ENCODE results near the gene RBAK.
"Not testable (repeated sequence)": the region's sequence is repeated elsewhere in the genome, so short reads cannot be mapped to it uniquely, and the experiment has no call there.

Gene RBAK

DNA sequence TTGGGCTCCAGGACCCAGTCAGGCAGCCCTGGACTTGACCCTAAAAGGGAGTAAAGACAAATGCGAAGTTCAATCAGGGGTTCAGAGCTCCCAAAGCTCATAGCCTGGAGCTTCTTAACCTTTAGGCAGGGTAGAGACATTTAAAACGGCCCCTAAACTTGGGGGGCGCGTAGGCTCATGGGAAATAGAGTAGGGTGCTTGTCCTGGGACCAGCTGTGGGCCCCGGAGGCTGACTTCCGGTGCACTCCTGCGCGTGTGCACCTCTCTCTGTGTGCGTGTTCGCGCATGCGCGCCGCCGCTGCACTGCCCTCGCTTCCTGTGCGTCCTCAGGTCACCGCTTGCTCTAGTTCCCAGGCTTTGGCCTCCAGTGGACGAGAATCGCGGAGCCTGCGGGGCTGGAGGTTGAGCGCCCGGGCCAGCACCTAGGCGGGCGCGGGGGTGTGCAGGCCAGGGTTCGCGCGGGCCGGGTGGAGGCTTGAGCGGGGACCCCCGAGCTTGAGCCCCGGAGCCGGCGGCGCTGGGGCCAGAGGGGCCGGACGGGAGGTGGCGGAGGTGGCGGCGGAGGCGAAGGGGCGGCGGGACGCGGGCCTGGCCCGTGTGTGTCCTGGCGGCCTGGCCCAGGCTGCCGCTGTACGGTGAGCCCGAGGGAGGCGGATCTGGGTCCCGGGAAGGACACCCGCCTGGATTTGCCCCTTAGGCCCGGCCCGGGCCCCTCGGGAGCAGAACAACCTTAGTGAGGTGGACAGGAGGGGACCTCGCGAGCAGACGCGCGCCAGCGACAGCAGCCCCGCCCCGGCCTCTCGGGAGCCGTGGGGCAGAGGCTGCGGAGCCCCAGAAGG lies at the start of gene RBAK:
Gene RBAK (plus strand): TSS at position 303 of the 839 bp plus-strand sequence. CDS start 2,217 bp downstream, outside the sequence.
- peak within 1 kb of the TSS; percentile 67 for H3K4me3 ChIP-seq (ENCODE audit: low read depth, low read length)

GRCh38 chr7:4996696-4997222 lies 48.9 kb upstream of the RBAK start:
- no peak overlapping the region for H3K4me3 ChIP-seq (ENCODE audit: low read depth, low read length)

- H3K4me3 ChIP-seq (ENCODE audit: low read depth, low read length), result no peak overlapping the region
These were observed 47.4 kb upstream of the RBAK start for GRCh38 chr7:4998244-4998643.

GRCh38 chr7:4998910-4999309 lies 46.8 kb upstream of the RBAK start:
- H3K4me3 ChIP-seq (ENCODE audit: low read depth, low read length), result no peak overlapping the region

- H3K4me3 ChIP-seq (ENCODE audit: low read depth, low read length), result no peak overlapping the region
These were observed 46.2 kb upstream of the RBAK start for GRCh38 chr7:4999369-4999950.

- H3K4me3 ChIP-seq (ENCODE audit: low read depth, low read length), result no peak overlapping the region
These were observed 44.7 kb upstream of the RBAK start for GRCh38 chr7:5001003-5001402.

DNA sequence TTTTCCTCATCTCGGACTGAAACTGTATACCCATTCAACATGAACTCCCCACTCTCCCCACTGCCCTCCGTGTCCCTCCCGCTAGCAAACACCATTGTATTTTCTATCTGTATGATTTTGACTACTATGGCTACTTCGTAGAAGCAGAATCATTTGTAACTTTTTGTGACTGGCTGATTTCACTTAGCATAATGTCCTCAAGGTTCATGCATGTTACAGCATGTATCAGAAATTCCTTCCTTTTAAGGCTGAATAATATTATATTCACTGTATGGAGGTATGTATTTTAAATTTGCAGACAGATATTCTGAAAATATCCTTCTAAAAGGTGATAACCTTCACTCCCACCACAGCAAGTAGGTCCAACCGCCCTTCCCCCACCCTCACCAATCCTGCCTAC lies 43.7 kb upstream of the RBAK start:
- no peak overlapping the region for H3K4me3 ChIP-seq (ENCODE audit: low read depth, low read length)

DNA sequence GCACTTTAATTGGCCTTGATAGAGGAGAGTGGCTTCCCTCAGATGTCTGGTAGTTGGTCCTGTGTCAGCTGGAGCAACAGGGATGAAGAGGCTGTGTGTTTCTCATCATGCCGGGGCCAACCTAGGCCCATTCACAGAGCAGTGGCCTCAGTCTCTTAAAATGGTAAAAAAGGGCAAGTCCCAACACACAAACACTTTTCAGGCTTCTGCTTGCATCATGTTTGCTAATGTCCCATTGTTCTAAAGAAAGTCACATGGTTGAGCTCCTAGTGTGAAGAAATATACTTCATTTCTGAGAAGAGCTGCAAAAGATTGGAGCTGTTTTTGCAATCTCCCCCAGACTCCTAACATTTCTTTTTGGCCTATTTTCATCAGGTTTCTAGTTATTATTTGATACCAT lies 40.6 kb upstream of the RBAK start:
- H3K4me3 ChIP-seq (ENCODE audit: low read depth, low read length), result no peak overlapping the region

- H3K4me3 ChIP-seq (ENCODE audit: low read depth, low read length), result no peak overlapping the region
These were observed 32.7 kb upstream of the RBAK start for GRCh38 chr7:5012985-5013384.

DNA sequence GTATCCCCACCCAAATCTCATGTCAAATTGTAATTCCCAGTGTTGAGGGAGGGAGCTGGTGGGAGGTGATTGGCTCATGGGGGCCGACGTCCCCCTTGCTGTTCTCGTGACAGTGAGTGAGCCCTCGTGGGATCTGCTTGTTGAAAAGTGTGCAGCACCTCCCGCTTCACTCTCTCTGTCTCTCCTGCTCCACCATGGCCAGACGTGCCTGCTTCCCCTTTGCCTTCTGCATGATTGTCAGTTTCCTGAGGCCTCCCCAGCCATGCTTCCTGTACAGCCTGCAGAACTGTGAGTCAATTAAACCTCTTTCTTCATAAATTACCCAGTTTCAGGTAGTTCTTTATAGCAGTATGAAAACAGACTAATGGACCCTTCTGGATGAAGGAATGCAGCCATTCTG lies 29.7 kb upstream of the RBAK start:
- not testable (repeated sequence) for H3K4me3 ChIP-seq (ENCODE audit: low read depth, low read length)

- not testable (repeated sequence) for H3K4me3 ChIP-seq (ENCODE audit: low read depth, low read length)
These were observed 28.0 kb upstream of the RBAK start for GRCh38 chr7:5017626-5018025.

GRCh38 chr7:5020098-5020497 lies 25.6 kb upstream of the RBAK start:
- no peak overlapping the region for H3K4me3 ChIP-seq (ENCODE audit: low read depth, low read length)

DNA sequence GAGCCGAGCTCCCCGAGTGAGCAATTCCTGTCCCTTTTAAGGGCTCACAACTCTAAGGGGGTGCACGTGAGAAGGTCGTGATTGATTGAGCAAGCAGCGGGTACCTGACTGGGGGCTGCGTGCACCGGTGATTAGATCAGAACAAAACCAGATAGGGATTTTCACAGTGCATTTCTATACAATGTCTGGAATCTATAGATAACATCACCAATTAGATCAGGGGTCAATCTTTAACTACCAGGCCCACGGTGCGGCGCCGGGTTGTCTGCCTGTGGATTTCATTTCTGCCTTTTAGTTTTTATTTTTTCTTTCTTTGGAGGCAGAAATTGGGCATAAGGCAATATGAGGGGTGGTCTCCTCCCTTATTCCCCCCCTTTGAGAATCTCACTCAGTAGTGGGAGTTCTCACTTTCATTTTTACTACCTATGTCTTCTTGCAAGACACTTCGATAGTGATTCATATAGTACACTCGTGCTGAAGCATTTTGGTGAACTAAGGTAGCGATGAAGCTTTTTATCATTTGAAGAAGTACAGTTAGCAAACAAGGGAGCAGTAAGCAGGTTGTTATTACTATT lies 24.6 kb upstream of the RBAK start:
- H3K4me3 ChIP-seq (ENCODE audit: low read depth, low read length), result not testable (repeated sequence)

- H3K4me3 ChIP-seq (ENCODE audit: low read depth, low read length), result not testable (repeated sequence)
These were observed 22.0 kb upstream of the RBAK start for GRCh38 chr7:5023626-5024025.

DNA sequence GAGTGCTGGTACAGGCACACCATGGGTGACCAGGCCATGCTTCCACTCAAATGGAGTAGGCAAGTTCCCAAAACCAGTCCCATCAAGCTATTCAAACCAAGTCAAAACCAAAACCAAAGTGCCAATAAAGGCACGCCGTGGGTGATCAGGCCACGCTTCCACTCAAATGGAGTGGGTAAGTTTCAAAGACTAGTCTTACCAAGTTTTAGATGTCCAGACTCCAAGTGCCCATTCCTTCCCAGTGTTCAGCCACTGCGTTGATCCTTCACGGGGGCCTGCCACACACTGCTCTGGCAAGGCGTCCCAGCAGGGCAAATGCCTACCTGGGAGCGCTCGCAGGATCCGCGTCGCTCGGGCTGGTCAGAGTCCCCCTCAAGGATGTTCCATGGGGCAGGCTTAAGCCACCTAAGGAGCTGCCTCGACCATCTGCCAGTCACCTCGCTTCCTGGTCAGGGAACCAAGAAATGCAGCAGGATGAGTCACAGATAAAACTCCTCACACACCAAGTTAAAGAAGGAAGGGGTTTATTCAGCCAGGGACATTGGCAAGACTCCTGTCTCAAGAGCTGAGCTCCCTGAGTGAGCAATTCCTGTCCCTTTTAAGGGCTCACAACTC lies 17.8 kb upstream of the RBAK start:
- not testable (repeated sequence) for H3K4me3 ChIP-seq (ENCODE audit: low read depth, low read length)

DNA sequence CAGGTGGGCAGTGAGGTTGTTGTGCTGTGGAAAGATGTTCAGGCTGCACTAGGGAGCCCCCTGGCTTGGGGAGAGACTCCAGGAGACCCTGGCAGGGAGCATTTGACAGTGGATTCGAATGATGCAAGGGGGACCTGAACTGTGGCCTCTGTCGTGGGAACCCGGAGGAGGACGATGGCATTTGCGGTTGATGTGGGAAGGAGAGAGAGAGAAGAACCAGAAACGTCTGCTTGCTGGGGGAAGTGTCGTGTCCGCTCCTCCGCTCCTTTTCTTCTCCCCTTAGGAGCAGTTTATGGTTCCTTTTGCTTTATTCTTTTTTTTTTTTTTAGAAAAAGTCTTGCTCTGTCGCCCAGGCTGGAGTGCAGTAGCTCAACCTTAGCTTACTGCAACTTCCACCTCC lies 12.5 kb upstream of the RBAK start:
- not testable (repeated sequence) for H3K4me3 ChIP-seq (ENCODE audit: low read depth, low read length)

GRCh38 chr7:5035276-5035675 lies 10.4 kb upstream of the RBAK start:
- no peak overlapping the region for H3K4me3 ChIP-seq (ENCODE audit: low read depth, low read length)

DNA sequence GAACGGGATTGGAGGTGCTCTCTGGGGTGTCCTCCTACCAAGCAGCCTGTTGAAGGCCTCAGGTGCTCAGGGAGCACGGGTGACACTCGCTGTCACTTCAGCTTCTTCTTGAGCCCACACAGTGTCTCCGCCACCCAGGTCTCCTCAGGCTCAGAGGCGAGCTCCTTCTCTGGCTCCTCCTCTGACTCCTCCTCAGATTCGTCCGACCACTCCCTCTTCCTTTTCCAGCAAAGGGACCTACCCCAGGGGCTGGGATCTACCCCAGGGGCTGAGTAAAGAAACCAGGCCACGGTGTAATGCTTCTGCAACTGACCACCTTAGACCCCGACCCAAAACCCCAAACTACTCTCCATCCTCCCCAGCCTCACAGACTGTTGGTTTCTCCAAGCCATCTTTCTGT lies 9.2 kb upstream of the RBAK start:
- no peak overlapping the region for H3K4me3 ChIP-seq (ENCODE audit: low read depth, low read length)

DNA sequence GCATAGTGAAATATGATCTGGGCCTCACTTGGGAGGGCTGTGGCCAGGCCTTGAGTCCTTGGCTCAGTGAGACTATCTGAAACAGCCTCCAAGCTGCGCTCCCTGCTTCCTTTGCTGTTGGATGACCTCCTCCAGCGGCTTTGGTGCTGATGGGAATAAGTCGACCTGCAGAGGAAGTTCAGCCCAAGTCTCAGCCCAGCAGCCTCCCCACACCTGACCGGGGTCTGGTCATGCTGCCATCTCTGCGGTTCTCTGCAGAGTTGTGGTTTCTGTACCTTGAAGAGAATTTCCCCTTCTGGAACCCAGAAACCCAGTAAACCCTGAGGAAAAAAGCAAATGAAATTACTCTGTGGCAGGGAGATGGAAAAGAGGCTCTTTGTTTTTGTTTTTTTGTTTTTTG lies 4.6 kb upstream of the RBAK start:
- H3K4me3 ChIP-seq (ENCODE audit: low read depth, low read length), result no peak overlapping the region

GRCh38 chr7:5043661-5044060 lies 2.0 kb upstream of the RBAK start:
- no peak overlapping the region for H3K4me3 ChIP-seq (ENCODE audit: low read depth, low read length)

DNA sequence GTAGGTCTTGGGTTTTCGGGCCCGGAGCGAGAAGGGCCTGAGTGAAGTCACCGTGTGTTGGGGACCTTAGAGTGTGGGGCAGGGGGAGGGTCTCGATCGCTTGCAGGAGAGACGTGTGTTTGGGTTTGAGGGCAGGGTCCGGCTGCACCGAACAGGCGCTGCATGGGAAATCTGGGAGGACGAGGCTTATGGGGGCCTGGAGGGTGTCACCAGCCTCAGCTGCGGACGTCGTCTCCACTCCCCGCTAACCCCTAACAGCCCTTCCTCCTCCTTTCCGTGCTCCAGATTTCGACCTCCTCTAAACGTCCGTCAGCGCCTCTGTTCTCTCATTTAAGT lies 705 bp downstream of the RBAK start:
- peak overlapping the region; percentile 67 for H3K4me3 ChIP-seq (ENCODE audit: low read depth, low read length)

GRCh38 chr7:5047127-5047526 lies 1.5 kb downstream of the RBAK start:
- not testable (repeated sequence) for H3K4me3 ChIP-seq (ENCODE audit: low read depth, low read length)

Data from iPS-11a (cell line).